ENCODE results near the gene PAX9. TPM values are rescaled to one million over a fixed set of nuclear protein-coding genes. Genes with fewer than 3 reads are reported as not detected.

Gene PAX9
- polyA plus RNA-seq, 1 donor from 2014 or later, result not detected

DNA sequence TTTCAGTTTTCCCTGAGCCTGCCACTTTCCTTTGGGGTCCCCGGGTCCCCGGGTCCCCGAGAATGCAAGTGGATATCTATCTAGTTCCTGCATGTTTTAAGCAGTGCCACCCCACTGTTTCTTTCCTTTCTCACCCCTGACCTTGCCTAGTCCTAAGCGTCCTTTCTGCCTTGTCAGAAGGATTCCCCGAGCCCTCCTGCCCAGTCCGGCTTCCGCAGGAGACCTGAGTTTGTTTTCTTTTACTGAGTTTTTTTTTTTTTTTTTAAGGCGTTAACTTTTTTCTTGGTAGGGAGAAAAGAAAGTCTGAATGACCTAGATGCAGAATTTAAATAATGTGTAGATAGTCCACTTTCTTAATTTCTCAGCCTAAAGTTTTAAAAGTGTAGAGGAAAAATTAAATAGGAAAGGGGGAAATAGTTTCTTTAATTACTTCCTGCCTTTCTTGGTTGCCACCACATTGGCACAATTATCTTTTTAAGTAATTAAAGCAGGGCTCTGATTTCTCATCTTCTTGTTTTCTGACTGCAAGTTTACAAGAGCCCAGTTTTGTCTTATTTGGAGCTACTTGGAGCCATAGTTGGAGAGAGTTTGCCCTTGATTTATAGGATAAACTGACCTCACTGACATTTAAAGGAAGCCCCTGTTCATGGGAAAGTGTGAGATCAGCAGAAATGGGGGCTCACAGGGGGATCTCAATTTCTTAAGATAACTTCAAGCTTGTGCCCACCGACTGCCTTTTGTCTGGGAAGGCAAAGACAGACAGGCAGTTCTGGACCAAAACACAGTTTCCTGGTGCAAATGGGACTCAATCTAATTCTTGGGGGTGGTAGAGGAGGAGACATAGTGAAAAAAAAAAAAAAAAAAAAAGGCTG, 2.9 kb downstream of the PAX9 start:
- Histone ChIP-seq H3K9me2 (ENCODE audit: insufficient read depth, low read length) (no peaks in the 10 kb centered on the region), H3K36me3 (ENCODE audit: insufficient read depth, low read length) (no peaks in the 10 kb centered on the region), H3K79me2 (replicated peaks; ENCODE audit: insufficient read depth, low read length) (no peaks in the 10 kb centered on the region), H3K27ac (ENCODE audit: low read length) (no peak overlapping the region), H3K9me3 (ENCODE audit: low read length) (no peaks in the 10 kb centered on the region), H2AFZ (ENCODE audit: low read depth, low read length) (no peak overlapping the region), H4K20me1 (ENCODE audit: insufficient read depth) (no peaks in the 10 kb centered on the region), H3K9ac (ENCODE audit: low read length) (no peak overlapping the region), H3K4me2 (ENCODE audit: low read length) (no peak overlapping the region), H3F3A (ENCODE audit: insufficient read depth, low read length, poor library complexity, severe bottlenecking) (no peaks in the 10 kb centered on the region), H3K4me3 (ENCODE audit: low read length) (no peak overlapping the region), H3K27me3 (ENCODE audit: insufficient read depth, low read depth, low read length) (peaks cover 100% of the 10 kb centered on the region)
- TF ChIP-seq, protein P1, sequence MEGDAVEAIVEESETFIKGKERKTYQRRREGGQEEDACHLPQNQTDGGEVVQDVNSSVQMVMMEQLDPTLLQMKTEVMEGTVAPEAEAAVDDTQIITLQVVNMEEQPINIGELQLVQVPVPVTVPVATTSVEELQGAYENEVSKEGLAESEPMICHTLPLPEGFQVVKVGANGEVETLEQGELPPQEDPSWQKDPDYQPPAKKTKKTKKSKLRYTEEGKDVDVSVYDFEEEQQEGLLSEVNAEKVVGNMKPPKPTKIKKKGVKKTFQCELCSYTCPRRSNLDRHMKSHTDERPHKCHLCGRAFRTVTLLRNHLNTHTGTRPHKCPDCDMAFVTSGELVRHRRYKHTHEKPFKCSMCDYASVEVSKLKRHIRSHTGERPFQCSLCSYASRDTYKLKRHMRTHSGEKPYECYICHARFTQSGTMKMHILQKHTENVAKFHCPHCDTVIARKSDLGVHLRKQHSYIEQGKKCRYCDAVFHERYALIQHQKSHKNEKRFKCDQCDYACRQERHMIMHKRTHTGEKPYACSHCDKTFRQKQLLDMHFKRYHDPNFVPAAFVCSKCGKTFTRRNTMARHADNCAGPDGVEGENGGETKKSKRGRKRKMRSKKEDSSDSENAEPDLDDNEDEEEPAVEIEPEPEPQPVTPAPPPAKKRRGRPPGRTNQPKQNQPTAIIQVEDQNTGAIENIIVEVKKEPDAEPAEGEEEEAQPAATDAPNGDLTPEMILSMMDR (IDR thresholded peaks at IDR 0.05; ENCODE audit: poor library complexity, severe bottlenecking), result no peak
- no peak for TF ChIP-seq SMC3 (conservative IDR thresholded peaks at IDR 0.05; ENCODE audit: poor library complexity)
- no peak for TF ChIP-seq EP300 (conservative IDR thresholded peaks at IDR 0.05; ENCODE audit: poor library complexity, severe bottlenecking)
- no peak for TF ChIP-seq TAF1 (IDR thresholded peaks at IDR 0.05; ENCODE audit: low read depth)
- TF ChIP-seq MXI1 (conservative IDR thresholded peaks at IDR 0.05; ENCODE audit: poor library complexity, severe bottlenecking), result no peak
- TF ChIP-seq RAD21 (conservative IDR thresholded peaks at IDR 0.05), result no peak
- no peak for TF ChIP-seq EZH2 (IDR thresholded peaks at IDR 0.05; ENCODE audit: borderline replicate concordance, insufficient read depth, low read length, poor library complexity, severe bottlenecking)
- no peak for TF ChIP-seq REST (IDR thresholded peaks at IDR 0.05; ENCODE audit: borderline replicate concordance)
- no peak for TF ChIP-seq POLR2AphosphoS5 (IDR thresholded peaks at IDR 0.05)

- H3K4me3 ChIP-seq (ENCODE audit: low read length), result no peak overlapping the region
Measured at GRCh38 chr14:36665887-36666415, 4.3 kb downstream of the PAX9 start.

More at GRCh38 chr14:36665887-36666415, 4.3 kb downstream of the PAX9 start:
- Histone ChIP-seq H3K4me2 (ENCODE audit: low read length) (no peak overlapping the region), H3K27ac (ENCODE audit: low read length) (no peak overlapping the region), H3K9me3 (ENCODE audit: low read length) (no peaks in the 10 kb centered on the region), H3K36me3 (ENCODE audit: insufficient read depth, low read length) (no peaks in the 10 kb centered on the region), H3F3A (ENCODE audit: insufficient read depth, low read length, poor library complexity, severe bottlenecking) (no peaks in the 10 kb centered on the region), H4K20me1 (ENCODE audit: insufficient read depth) (no peaks in the 10 kb centered on the region), H3K27me3 (ENCODE audit: insufficient read depth, low read depth, low read length) (peaks cover 100% of the 10 kb centered on the region), H2AFZ (ENCODE audit: low read depth, low read length) (no peak overlapping the region), H3K9ac (ENCODE audit: low read length) (no peak overlapping the region), H3K9me2 (ENCODE audit: insufficient read depth, low read length) (no peaks in the 10 kb centered on the region), H3K79me2 (replicated peaks; ENCODE audit: insufficient read depth, low read length) (no peaks in the 10 kb centered on the region)
- TF ChIP-seq EZH2 (IDR thresholded peaks at IDR 0.05; ENCODE audit: borderline replicate concordance, insufficient read depth, low read length, poor library complexity, severe bottlenecking) (no peak), TAF1 (IDR thresholded peaks at IDR 0.05; ENCODE audit: low read depth) (no peak), POLR2AphosphoS5 (IDR thresholded peaks at IDR 0.05) (no peak), MXI1 (conservative IDR thresholded peaks at IDR 0.05; ENCODE audit: poor library complexity, severe bottlenecking) (no peak), RAD21 (conservative IDR thresholded peaks at IDR 0.05) (no peak), EP300 (conservative IDR thresholded peaks at IDR 0.05; ENCODE audit: poor library complexity, severe bottlenecking) (no peak), REST (IDR thresholded peaks at IDR 0.05; ENCODE audit: borderline replicate concordance) (no peak), SMC3 (conservative IDR thresholded peaks at IDR 0.05; ENCODE audit: poor library complexity) (no peak)
- TF ChIP-seq, protein P1 (IDR thresholded peaks at IDR 0.05; ENCODE audit: poor library complexity, severe bottlenecking), result no peak

Measured in neural cell (in vitro differentiated cells).